D721Med (cell line): ENCODE results near the gene MZT1.
A peak's percentile ranks its signal among the peaks of the same experiment; 100 is the strongest.

Experiments
- DNase-seq: peaks from one replicate; pipeline ENCODE4 v3.0.0; 2011; ENCODE audit warnings: low spot score; ENCODE audit not compliant: insufficient read length
- FAIRE-seq: peaks from 2 replicates; lab custom pipeline; 2011; peaks lifted over from hg19 to GRCh38; lab: Jason Lieb, UNC
- TF ChIP-seq, protein P1 (sequence below): IDR thresholded peaks from 2 replicates; pipeline ENCODE4 v1.5.1; 2012; ENCODE audit warnings: mild to moderate bottlenecking, control low read depth; ENCODE audit not compliant: insufficient read depth; ENCODE audit errors: missing control alignments

Gene MZT1, protein sequence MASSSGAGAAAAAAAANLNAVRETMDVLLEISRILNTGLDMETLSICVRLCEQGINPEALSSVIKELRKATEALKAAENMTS

GRCh38 chr13:72727417-72728289 is at the start of gene MZT1, which contains the start of gene BORA:
MZT1 (minus strand) TSS chr13:72727629; CDS start chr13:72727602, 27 bp downstream.
BORA (plus strand) TSS chr13:72727923; CDS start chr13:72728941, 1,018 bp downstream.
- TF ChIP-seq, protein P1, sequence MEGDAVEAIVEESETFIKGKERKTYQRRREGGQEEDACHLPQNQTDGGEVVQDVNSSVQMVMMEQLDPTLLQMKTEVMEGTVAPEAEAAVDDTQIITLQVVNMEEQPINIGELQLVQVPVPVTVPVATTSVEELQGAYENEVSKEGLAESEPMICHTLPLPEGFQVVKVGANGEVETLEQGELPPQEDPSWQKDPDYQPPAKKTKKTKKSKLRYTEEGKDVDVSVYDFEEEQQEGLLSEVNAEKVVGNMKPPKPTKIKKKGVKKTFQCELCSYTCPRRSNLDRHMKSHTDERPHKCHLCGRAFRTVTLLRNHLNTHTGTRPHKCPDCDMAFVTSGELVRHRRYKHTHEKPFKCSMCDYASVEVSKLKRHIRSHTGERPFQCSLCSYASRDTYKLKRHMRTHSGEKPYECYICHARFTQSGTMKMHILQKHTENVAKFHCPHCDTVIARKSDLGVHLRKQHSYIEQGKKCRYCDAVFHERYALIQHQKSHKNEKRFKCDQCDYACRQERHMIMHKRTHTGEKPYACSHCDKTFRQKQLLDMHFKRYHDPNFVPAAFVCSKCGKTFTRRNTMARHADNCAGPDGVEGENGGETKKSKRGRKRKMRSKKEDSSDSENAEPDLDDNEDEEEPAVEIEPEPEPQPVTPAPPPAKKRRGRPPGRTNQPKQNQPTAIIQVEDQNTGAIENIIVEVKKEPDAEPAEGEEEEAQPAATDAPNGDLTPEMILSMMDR = no peak
- FAIRE-seq (no peak), DNase-seq (peak; percentile 35)

GRCh38 chr13:72774019-72774418 is 46.6 kb upstream of the MZT1 start:
- FAIRE-seq (peak; percentile 6), DNase-seq (no peak)
- TF ChIP-seq, protein P1 = no peak

DNA sequence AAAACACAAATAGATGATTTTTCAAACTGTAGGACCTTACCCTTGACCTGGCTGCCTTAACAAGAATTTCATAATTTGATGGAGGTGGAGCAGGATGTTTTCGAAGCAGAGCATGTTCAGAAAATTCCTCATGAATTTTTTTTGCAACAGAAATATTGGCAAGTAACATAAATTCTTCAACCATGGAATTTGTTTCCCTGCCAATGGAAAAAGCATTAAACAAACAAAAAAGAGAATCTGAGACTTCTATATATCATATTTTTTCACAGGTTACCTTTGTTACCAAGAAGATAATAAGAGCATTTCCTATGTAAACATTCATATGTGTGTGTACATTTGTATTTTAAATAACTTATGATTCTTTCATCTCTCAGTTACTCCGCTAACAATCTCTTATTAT is 36.0 kb upstream of the MZT1 start:
- no peak for DNase-seq
- FAIRE-seq = no peak
- TF ChIP-seq, protein P1 = no peak

GRCh38 chr13:72760189-72760588 is 32.8 kb upstream of the MZT1 start:
- TF ChIP-seq, protein P1 = no peak
- peak; percentile 76 for FAIRE-seq
- no peak for DNase-seq

- DNase-seq (no peak), FAIRE-seq (no peak)
These were observed 30.5 kb upstream of the MZT1 start for GRCh38 chr13:72757792-72758535.

GRCh38 chr13:72754111-72754510 is 26.7 kb upstream of the MZT1 start:
- DNase-seq = no peak
- TF ChIP-seq, protein P1 = no peak
- FAIRE-seq = no peak

More at GRCh38 chr13:72757792-72758535, 30.5 kb upstream of the MZT1 start:
- TF ChIP-seq, protein P1 = no peak
